Glutamatergic neuron (in vitro differentiated cells): ENCODE results near the gene DAB2IP. TPM values are rescaled to one million over a fixed set of nuclear protein-coding genes. Genes with fewer than 3 reads are reported as not detected.

ENCODE experiments used
- DNase-seq: peaks from one replicate; pipeline ENCODE4 v3.0.0; 2022
- H3K27ac Mint-ChIP-seq: one replicate; pipeline ENCODE4 v1.8.0; 2020; ENCODE audit warnings: mild to moderate bottlenecking, mixed read lengths, inconsistent platforms; ENCODE audit not compliant: unreplicated experiment
- H3K27me3 Mint-ChIP-seq: one replicate; pipeline ENCODE4 v1.8.0; 2020; ENCODE audit warnings: mild to moderate bottlenecking, moderate library complexity, mixed read lengths, inconsistent platforms; ENCODE audit not compliant: unreplicated experiment
- H3K36me3 Mint-ChIP-seq: one replicate; pipeline ENCODE4 v1.8.0; 2020; ENCODE audit warnings: mild to moderate bottlenecking, mixed read lengths, inconsistent platforms; ENCODE audit not compliant: unreplicated experiment
- H3K4me1 Mint-ChIP-seq: one replicate; pipeline ENCODE4 v1.8.0; 2020; ENCODE audit warnings: mild to moderate bottlenecking, low read depth, mixed read lengths, inconsistent platforms; ENCODE audit not compliant: unreplicated experiment
- H3K4me3 Mint-ChIP-seq: one replicate; pipeline ENCODE4 v1.8.0; 2020; ENCODE audit warnings: mild to moderate bottlenecking, mixed read lengths, inconsistent platforms; ENCODE audit not compliant: unreplicated experiment
- H3K9me3 Mint-ChIP-seq: one replicate; pipeline ENCODE4 v1.8.0; 2020; ENCODE audit warnings: mild to moderate bottlenecking, moderate library complexity, mixed read lengths, inconsistent platforms; ENCODE audit not compliant: unreplicated experiment
- CTCF ChIP-seq: fragments of 200-600 bp; sonication (generic); IDR thresholded peaks from one replicate; pipeline ENCODE4 v1.5.0; 2021; ENCODE audit not compliant: partially characterized antibody, unreplicated experiment
- total RNA-seq: library from RNA; stranded (reverse); fragmentation: NEBNext Ultra II Directional; extraction: Animal tissue kit (Norgen Biotek cat#: 25700); gene quantifications from one replicate; pipeline ENCODE4 v1.2.1, GENCODE V29; 2021; ENCODE audit not compliant: unreplicated experiment

Gene DAB2IP
- total RNA-seq, 1 donor from 2014 or later, result 32.9 TPM

GRCh38 chr9:121831869-121832268, 180.4 kb downstream of the DAB2IP start:
- no peak overlapping the region for H3K27ac Mint-ChIP-seq
- no peak for DNase-seq
- peaks cover 5% of the 10 kb centered on the region for H3K4me1 Mint-ChIP-seq
- peaks cover 4% of the 10 kb centered on the region for H3K36me3 Mint-ChIP-seq
- H3K9me3 Mint-ChIP-seq, result peaks cover 7% of the 10 kb centered on the region
- H3K27me3 Mint-ChIP-seq, result no peaks in the 10 kb centered on the region
- no peak overlapping the region for H3K4me3 Mint-ChIP-seq
- TF ChIP-seq CTCF, result no peak

- Mint-ChIP-seq H3K4me3 (no peak overlapping the region), H3K9me3 (peaks cover 7% of the 10 kb centered on the region), H3K27me3 (no peaks in the 10 kb centered on the region), H3K4me1 (peaks cover 5% of the 10 kb centered on the region), H3K27ac (no peak overlapping the region), H3K36me3 (peaks cover 4% of the 10 kb centered on the region)
- no peak for DNase-seq
- no peak for TF ChIP-seq CTCF
Measured at GRCh38 chr9:121833061-121833460, 181.6 kb downstream of the DAB2IP start.

Other genes with a start within 250 kb of the DAB2IP start
- gene GGTA1, start 151.8 kb upstream of the DAB2IP start, total RNA-seq, result not detected